Fibroblast of skin of right biceps (primary cell): Measurements from ENCODE around the gene CCDC191.
A peak's percentile ranks its signal among the peaks of the same experiment; 100 is the strongest.

Experiments used
- DNase-seq: peaks from one replicate; pipeline ENCODE4 v3.0.0-alpha.2; 2013

Gene CCDC191

DNA sequence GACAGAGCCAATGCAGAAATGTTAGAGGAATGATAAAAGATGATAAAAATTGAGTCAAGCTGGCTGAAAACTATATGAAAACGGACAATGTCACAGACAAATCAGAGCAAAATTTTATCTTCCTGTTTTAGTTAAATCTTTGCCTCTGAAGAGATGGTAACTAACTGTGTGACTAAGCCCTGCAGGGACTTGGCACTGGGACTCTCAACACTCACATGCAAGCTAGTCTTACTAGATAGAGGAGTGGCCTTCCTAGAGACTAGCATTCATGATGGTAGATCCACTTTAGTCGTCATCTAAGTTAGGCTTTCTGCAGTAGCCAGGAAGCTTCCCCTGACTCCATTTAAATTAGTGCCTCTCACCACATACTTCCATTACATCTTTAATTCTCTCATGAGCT, 4.1 kb downstream of the CCDC191 start:
- DNase-seq, result no peak

DNA sequence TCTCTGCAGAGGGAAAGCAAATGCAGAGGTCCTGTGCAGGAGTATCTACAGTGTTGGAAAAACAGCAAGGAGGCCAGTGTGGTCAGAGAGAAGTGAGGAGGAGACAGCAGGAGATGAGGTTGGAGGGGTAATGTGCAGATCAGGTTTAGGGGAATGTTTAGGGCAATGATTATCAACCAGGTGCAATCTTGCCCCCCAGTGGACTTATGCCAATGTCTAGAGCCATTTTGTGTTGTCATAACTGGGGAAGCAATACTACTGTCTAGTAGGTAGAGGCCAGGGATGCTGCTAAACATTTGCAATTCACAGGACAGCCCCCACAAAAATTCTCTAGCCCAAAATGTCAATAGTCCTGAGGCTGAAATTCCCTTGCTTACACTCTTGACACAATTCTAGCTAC, 13.1 kb downstream of the CCDC191 start:
- no peak for DNase-seq

DNA sequence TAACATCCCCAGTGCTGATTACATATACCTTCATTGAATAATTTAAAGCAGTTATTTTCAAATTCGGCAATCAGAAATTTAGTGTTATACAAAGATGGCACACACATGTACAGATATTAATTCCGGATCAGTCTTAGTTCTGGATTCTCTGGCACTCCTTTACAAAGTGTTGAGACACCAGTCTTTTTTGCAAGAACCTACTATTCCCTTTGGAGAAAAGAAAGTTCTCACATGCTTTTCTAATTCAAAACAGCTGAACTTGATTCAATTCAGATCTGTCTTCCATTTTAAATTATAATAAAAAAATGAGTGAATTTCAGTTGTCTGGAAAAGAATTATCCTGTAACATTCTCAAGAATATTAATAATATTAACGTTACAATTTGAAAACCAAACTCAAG, 20.4 kb downstream of the CCDC191 start:
- DNase-seq, result no peak

DNA sequence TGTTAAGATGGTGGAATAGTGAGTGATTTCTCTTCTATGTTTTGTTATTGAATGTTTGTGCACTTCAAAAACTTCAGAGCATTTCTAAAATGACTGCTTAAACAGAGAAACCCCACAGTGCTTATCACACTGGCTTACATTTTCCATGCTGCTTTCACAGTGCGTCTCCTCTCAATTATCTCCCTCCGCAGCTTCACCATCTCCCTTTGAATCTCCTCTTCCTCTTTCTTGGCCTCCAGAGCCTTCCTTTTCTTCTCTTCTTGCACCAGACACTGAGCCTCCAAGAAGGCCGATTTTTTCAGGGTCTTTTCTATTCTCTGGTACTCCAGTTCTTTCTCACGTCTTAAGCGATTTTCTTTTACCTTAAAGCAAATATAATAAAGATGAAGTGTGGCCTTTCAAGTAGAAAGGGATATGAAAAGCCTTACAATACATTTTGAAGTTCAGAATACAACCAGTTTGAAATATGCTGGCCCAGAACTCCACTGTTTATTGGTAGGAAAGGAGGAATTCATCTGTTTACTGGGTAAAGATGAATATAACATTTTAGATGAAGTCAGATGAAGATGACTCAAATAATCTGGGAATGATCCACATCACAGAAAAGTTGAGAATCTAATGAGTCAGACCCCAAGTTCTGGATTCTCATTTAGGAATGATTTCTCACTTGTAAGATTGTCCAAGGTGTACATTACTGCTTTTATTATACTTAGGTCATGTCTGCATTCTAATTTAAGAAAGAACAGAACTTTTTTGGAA, 21.4 kb downstream of the CCDC191 start:
- DNase-seq, result peak; percentile 56

DNA sequence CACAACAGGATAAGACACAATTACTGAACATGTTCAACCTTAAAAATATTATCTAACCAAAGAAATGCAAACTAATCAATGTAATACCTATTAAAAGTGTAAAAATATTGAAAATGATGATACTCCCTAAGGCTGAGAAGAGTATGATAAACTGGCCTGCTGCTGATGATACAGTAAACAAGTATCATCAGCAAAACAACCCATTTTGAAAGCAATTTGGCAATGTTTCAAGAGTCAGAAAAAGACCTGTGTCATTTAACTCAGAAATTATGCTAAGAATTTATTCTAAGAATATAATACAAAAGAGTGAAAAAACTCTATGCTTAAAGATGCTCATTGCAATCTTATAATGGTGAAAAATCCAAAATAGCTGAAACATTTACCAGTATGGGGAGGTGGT, 22.1 kb downstream of the CCDC191 start:
- no peak for DNase-seq

DNA sequence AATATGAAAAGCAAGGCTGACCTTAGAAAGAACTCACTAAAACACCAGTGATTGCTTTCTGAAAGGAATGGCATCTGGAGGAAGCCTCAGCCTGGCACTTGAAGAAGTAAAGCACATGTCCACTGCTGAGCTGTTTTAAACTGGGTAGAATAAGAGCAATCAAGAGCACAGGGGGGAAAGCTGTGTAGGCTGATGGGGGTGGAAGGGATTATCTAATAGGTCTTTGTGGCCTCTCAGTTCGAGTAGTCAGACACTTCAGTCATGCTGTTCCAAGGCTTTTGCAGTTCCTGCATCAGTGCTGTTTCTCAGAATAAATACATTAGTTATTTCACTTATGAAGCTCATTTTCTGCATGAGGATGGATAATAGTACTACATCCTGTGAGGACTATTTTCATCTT, 22.6 kb downstream of the CCDC191 start:
- no peak for DNase-seq

DNA sequence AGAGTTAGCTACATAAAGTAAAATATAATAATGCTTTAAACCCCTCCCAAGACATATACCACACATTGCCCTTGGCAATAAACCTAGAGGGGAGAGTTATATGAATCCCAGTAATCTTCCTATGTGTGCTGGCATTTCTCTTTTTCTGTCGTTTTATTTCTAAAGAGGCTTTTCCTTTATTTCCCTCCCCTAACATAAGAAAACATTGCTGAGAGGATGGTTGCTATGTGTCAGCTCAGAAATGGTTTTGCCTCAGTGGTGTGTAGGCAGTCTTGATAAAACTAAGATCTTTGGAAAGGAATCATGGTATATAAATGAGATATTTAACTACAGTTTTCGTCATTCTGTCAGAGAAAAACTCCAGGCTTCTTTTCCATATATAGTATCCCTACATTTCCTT, 30.0 kb downstream of the CCDC191 start:
- no peak for DNase-seq

DNA sequence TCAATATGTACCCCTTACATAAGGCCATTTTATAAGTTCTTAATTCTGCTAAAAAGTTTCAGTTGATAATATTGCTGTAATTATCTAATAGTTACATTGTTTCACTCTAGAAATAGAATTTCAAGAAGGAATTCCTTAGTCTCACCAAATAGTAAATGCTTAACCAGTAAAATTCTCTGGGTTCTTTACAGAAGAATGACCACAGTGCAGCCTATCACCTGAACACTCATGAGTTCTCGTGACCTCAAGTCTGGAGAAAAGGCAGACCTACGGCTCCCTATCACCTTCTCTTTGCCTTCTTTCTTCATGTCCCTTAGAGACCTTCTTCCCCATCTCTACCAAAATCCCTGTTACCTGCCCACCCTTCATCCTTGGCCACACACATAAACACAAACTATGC, 30.9 kb downstream of the CCDC191 start:
- no peak for DNase-seq

DNA sequence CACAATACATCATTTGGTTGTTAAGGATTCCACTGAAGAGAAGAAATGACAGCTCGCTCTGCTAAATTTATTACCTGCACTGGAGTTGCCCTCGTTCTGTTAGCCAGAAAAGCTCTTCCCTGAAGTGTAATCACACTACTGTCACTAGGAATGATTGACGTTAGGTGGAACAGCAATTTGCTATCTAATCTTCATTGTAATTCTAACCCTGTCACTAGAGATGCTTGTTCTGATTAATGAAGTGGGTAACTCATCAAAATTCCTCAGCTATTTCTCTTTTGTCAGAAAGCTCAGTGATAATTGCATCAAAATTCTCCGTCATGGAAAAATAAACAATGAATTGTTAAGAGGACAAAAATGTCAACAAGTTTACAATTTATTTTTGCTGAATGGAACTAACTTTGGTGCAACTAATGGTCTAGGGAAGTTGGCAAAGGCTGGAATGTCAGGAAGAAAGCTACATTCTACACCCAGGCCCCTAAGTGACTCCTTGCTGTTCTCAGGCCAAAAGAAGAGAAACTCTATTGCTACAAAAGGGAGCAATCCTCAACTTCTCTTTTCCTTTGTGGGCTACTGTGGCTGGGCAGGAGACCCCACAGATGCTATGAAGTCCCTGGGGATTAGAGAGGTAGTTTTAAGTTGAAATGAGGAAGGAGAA, 34.1 kb downstream of the CCDC191 start:
- peak; percentile 49 for DNase-seq

DNA sequence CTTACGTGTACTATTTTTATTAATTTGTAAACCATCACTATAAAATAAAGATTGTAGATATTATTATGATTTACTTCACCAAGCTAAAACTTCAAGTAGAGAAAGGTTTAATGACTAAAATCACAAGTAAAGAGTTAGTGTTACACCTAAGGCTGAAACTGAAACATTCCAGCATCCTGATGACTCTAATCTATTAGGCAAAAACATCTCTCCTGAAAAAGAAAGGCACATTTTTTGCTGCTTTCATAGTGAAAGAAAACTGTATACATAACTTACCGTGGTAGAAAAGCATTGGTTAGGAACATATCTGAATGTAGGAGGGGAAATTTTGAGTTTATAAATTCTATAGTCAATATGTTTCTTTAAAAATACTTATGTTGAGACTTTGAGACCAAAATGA, 35.4 kb downstream of the CCDC191 start:
- DNase-seq, result no peak

DNA sequence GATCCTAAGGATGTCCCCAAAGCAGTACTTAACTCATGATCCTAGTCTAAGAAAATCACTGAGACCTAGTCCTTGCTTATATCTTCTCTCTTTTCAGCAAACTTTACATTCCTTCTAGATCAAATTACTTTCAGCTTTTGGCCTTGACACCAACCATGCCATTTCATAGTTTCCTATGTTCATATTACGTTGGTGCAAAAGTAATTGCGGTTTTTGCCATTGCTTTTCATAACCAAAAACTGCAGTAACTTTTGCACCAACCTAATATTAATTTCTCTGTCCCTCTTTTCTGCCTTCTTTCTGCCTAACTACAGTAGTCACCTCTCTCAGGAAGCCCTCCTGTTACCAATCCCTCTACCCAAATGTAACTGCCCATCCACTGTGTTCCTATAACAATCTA, 36.8 kb downstream of the CCDC191 start:
- DNase-seq, result no peak

DNA sequence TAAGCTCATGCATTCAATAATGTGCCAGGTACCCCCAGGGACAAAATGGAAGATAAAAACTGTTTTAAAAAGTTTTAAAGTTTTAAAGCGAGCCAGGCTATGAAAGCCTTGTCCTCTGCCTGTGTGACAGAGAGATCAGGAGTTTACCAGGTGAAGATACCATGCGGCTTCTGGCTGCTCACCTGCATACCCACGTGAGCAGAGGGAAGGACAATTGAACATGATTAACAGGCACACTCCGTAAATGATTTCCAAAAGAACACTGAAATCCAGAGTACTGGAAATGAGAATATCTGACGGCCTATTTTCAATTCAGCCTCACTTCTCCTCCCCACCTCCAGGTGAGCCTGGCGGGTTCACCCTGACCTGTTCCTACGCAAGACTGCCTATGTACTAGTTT, 42.1 kb downstream of the CCDC191 start:
- no peak for DNase-seq

DNA sequence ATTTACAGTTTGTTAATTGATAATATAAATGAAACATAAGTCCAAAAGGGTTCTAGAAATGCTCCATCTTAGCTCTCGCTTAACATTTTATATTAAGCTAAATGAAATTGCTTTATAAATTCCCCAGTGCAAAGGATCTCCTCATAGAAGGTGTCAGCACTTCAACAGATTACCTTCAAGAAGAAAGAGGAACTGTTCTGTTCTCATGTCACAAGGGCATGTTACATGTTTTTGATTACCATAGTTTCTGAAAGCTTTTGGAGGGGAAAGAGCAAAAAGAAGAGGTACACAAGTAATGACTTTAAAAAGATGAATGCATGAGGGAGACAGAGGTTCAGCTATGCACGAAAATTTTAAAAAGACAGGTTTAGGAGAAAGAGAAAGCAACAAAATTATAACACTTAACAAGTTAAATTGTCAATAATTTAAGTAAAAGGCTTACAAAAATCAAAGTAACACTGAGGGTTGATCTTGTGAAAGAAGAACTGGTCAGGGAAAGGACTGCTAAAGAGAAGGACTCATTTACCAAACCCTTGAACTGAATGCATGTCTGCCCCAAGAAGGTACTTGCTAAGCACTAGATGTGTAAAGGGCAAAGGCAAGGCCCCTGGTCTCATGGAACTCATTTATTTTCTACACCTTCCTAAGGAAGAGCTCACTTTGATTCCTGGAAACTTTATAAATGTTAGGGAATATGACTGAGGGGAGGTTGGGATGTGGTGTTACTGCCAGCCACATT, 45.1 kb downstream of the CCDC191 start:
- DNase-seq, result no peak

DNA sequence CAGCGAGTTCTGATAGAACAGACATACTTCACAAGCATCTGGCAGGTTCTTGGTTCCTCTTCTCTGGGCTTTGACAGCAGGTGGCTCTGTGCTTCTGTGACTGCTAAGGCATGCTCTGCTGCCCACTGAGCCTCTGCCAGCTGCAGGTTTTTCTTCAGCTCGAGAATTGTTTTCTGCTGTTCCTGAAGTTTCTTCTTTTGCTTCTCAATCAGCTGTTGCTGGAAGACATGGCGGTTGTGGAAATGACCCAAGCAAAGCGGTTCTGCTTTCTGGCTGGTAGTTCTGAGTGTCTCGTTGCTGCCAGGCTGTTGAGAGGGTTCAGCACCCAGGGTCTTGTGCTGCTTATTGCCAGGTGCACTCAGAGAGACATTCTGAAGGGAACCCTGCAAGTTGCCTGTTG, 50.8 kb downstream of the CCDC191 start:
- DNase-seq, result no peak

DNA sequence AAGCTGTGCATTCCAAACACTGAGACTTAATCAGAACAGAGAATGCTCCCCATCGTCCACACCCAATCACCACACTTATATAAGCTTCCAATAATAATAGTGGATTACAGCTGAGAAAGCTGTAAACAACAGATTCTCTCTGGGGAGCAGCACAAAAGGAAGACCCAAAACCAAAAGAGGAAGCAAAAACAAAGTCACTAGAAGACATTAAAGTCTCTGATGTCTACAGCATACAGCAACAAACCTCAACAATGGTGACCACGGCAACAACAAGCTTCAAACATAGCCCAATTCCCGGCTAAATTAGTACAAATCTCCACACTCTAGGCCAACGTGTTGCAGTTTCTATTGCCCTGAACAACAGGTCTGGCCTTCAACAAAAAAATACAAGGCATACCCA, 70.8 kb downstream of the CCDC191 start:
- DNase-seq, result no peak

DNA sequence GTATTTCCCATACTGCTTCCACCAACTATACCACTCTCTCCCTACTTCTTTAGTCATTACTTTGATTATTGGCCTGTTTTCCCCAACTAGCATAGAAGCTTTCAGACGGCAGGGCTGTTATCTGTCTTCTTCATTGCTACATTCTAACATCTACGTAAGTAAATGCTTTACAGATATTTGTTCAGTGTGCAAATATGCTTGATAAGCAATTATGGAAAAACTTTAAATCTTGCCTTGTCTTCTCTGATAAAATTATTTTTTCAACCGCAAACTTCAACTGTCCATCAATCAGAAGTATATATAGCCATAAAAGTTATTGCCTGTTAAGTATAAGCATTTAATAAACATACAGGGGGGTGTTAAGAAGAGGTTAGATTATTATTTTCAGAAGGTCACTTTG, 72.8 kb downstream of the CCDC191 start:
- DNase-seq, result no peak

DNA sequence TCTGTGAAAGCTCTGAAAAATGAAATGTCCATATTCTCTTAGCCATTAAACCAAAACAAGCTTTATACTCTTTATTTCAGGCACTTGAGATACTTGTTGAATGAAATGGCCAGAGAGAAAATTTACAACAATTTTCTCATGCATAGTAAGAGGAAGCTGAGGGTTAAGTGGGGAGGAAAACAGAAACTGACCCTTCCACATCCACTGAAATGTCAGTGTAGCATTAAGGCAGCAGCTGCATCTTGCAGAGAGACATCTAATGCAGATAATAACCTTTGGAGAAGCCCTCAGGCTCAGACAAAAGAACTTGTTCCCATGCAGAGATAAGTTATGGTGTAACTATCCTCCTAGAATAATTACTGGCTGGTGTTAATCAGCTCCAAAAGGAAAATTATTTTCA, 74.5 kb downstream of the CCDC191 start:
- DNase-seq, result no peak

DNA sequence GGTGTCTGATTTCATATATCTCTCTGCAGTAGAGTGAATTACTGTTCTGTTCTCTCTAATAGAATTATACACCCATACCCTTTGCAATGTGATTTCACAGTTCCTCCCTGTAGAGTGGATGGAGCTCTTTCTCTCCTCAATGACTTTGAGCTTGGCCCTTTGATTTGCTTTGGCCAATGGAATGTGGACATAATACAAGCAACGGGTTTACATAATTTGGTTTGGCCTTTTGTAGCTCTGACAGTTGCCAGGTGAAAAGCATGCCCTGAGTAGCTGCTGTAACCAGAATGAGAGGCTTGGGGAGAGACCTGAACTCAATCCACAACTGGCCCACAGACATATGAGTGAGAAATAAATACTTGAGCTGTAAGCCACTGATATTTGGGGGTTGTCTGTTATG, 76.4 kb downstream of the CCDC191 start:
- DNase-seq, result no peak

DNA sequence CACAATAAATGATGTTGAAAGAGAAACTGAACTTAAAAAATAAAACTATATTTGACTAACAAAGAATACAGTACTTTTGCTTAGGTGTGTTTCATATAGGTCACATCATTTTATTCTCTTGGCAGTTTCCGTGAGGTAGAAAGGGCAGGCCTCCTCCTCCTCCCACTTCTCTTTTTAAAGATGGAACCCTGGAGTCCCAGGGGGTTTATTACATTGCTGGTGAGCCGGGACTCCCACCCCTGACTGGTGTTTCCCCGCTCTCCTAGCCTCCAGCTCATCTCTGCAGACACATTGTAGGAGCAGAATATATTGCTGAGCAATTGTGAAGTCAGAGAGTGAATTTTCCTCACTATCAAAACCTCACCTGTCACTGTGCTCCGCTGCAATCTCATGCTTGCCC, 78.5 kb downstream of the CCDC191 start:
- no peak for DNase-seq

DNA sequence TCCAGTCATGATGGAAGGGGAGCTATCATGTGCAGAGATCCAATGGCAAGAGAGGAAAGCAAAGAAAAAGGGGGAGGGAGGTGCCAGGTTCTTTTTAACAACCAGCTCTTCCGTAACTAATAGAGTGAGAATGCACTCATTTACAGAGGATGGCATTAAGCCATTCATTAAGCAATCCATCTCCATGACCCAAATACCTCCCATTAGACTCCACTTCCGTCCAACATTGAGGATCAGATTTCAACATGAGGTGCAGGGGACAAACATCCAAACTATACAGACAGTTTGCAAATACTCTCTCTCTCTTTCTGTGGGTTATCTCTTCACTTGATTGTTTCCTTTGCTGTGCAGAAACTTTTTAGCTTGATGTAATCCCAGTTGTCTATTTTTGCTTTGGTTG, 87.3 kb downstream of the CCDC191 start:
- DNase-seq, result peak; percentile 17

DNA sequence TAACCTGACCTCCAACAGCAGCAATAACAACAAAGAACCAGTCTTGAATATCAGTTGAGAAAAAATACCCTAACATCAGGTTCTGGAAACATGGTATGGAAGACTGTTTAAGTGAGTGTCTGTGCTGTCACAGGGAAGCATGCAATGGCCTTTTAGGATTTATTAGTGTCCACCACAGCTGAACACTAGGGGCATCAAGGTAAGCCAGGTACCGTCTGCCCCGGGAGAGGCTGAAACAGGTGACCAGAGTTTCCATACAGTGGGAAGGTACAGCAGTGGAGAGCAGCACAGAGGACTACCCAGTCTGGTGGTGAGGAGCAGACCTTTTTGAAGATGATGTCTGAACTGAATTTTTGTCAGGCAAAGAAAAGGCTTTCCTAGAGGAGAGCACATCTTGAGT, 90.2 kb downstream of the CCDC191 start:
- DNase-seq, result no peak

DNA sequence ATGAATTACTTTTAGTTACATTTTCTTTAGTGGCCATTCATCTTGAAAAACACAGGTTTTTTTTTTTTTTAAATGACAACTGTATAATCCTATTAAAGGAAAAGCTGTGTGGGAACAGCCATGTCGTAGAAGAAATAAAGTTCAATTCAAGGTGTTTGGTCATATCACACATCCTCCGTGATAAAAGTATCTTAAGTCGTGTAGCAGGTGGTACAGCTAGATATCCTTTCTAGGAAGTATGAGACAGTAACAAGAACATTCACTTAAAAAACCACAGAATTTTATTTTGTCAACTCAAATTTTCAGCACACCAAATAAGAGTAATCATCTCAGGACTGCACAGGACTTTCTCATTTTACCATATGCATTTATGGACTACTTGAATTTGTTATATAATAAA, 92.4 kb downstream of the CCDC191 start:
- no peak for DNase-seq

DNA sequence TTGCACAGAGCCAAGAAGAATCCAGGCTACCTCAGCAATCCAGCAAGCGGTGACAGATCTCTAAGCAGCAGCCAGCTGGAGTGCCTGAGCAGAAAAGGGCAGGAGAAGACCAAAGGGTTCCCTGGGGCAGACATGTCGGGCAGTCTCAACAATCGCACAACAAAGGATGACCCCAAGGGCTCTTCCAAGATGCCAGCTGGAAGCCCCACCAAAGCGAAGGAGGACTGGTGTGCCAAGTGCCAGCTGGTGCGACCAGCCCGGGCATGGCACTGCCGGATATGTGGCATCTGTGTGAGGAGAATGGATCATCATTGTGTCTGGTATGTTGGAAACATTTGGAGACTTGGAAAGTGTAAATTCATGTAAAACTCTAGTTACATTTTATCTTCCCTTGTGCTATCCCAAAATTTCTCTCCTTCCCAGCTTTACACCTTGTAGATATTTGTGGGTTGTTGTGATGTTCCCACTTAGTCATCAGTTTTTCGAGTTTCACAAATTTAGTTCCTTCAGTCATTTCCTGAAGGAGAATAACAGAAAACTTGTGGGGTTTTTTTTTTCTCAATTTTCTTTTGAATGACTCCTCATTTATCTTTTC, 102.1 kb downstream of the CCDC191 start:
- no peak for DNase-seq

DNA sequence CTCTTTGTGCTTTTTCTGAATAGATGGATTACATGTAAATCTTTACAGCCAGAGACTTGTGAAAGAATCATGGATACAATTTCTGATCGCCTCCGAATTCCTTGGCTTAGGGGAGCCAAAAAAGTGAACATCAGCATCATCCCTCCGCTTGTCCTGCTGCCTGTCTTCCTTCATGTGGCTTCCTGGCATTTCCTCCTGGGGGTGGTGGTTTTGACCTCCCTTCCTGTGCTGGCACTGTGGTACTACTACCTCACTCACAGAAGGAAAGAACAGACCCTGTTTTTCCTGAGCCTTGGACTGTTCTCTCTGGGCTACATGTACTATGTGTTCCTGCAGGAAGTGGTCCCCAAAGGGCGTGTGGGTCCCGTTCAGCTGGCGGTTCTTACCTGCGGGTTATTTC, 102.6 kb downstream of the CCDC191 start:
- DNase-seq, result peak; percentile 6
